Right renal cortex interstitium (tissue), 3 donors: ENCODE measurements around the gene CENPO. TPM values are rescaled to one million over a fixed set of nuclear protein-coding genes. Genes with fewer than 3 reads are reported as not detected.
"Not testable (repeated sequence)": the region's sequence is repeated elsewhere in the genome, so short reads cannot be mapped to it uniquely, and the experiment has no call there.

Source experiments
- DNase-seq, 3 donors: peaks; one replicate each; pipeline ENCODE4 v3.0.0-alpha.2; 2013; ENCODE audit warnings: low read depth in 3 of 3, low spot score in 2 of 3
- polyA plus RNA-seq, 3 donors: library from polyadenylated mRNA; unstranded; fragments of 120-200 nt; gene quantifications; one replicate each; pipeline ENCODE4 v1.2.1, GENCODE V29; 2013; ENCODE audit not compliant: insufficient read length in 3 of 3

CENPO gene
- polyA plus RNA-seq, 3 donors: 19.9 to 21.6 (median 20.7) TPM

DNA sequence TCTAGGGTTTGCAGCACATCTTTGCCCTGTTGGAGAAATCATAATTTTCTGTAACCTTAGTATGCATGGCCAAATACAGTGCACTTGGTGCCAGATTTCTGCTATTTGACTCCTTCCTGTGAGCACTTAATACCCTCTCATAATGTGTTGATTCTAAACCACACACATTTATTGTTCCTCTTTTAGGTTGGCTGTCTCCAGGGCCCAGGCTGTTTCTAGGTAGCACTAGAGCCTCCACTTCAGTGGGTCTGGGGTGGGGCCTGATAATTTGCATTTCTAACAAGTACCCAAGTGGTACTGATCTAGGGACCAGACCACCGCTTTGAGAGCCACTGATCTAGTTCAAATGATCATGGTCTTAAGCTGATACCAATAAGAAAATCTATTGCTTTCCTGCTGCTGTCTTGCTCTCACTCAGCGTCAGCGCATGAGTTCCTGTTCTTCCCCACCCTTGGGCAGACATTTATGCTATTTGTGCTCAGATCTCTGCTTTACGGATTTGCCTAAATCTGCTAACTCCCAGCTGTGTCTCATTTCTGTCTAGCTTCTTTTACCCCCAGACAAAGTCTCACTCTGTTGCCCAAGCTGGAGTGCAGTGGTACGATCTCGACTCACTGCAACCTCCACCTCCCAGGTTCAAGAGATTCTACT lies 7.4 kb upstream of the CENPO start:
- DNase-seq: no peak

DNA sequence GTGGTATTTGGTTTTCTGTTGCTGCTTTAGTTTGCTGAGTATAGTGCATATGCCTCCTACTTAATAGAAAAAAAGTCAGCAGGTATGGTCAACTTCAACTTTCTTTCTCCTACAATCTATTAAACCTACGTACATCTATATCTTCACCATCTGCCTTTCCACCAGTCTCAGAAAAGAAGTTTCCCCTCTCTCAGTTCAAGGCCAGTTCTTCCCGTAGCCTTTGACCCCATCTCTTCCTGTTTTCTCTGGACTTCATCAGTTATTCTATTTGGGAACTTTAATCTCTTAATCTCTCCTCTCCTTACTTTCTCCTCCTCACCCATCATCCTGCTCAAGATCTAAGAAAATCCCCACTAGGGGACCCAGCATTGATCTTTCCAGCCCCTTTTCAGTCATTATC lies 5.7 kb upstream of the CENPO start:
- DNase-seq: no peak

DNA sequence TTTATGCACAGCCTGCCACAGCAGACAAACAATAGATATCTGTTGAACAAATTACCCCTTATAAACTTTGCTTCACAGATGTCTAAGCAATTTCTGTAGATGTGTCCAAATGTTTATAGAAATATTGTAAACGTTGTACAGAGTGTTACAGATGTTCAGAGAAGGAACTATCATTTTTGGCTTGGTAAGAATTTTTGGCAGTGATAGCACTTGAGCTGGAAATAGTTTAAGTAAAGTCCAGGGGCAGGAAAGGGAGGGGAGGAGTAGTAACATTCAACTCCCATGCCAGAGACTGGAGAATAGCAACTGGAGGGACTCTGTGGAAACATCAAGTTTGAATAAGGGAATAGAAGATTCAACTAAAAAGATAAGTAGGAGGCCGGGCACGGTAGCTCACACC lies 4.4 kb upstream of the CENPO start:
- no peak for DNase-seq

GRCh38 chr2:24791452-24791851 lies 1.8 kb upstream of the CENPO start:
- no peak for DNase-seq

GRCh38 chr2:24792542-24792873 lies 717 bp upstream of the CENPO start:
- DNase-seq: no peak

GRCh38 chr2:24793761-24794435 lies 673 bp downstream of the CENPO start:
- DNase-seq: no peak

DNA sequence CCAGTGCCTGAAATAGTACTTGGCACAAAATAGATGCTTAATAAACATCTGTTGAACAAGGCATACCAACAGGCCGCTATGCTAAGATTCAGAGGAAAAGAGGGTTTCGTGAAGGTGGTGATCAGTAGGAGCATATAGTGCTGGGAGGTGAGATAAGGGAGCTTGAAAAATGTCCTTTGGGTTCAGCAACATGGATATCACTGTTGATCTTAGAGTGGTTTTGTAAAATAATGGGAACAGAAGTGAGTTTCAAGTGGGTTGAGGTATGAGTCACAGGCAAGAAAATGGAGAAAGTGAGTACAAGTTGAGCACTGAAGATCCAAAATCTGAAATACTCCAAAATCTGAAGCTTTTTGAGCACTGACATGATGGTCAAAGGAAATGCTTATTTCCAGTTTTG lies 4.4 kb downstream of the CENPO start:
- no peak for DNase-seq

DNA sequence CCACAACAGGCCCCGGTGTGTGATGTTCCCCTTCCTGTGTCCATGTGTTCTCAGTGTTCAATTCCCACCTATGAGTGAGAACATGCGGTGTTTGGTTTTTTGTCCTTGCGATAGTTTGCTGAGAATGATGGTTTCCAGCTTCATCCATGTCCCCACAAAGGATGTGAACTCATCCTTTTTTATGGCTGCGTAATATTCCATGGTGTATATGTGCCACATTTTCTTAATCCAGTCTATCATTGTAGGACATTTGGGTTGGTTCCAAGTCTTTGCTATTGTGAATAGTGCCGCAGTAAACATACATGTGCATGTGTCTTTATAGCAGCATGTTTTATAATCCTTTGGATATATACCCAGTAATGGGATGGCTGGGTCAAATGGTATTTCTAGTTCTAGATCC lies 7.3 kb downstream of the CENPO start:
- not testable (repeated sequence) for DNase-seq

GRCh38 chr2:24805811-24806660 lies 12.8 kb downstream of the CENPO start:
- DNase-seq: not testable (repeated sequence)

- no peak for DNase-seq
Observed at GRCh38 chr2:24806661-24807036, 13.4 kb downstream of the CENPO start.

GRCh38 chr2:24809316-24810007 lies 16.2 kb downstream of the CENPO start:
- no peak for DNase-seq

GRCh38 chr2:24813691-24814137 lies 20.5 kb downstream of the CENPO start:
- DNase-seq: no peak

DNA sequence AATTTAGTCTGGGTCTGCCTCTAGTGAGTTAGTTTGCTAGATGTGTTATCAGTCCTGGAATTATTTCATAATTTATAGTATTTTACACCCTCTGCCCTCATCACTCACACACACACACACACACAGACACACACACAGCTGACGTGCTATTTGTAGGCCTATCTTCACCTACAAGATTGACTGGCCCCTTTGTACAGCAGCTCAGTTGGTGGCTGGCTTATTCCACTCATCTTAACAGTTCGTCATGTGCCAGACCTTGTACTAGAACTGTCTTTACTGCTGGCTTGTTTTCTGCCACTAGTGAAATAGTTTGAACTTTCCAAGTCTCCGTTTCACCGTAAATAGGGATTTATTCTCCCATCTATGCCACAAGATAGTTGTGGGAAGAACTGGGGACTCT lies 21.3 kb downstream of the CENPO start:
- DNase-seq: no peak

GRCh38 chr2:24815171-24815570 lies 21.9 kb downstream of the CENPO start:
- DNase-seq: no peak

GRCh38 chr2:24816404-24816803 lies 23.2 kb downstream of the CENPO start:
- no peak for DNase-seq

DNA sequence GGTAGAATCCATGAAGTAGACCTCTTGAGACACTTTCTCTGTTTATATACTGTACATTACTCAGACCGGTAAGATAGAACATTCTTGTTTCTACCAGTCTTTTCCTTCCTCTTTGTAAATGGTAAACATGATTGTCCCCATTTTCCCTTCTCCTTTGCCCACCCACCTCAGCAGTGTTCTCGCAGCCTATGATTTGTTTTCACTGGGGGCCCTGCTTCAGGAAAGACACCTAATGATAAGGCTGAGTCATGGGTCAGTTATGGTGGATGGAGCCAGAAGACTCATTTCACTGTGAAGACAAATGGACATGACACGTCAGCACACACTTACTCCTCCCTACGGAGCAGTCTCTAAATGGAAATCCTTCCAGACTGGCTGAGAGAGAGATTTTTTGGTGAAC lies 23.7 kb downstream of the CENPO start:
- DNase-seq: no peak

- no peak for DNase-seq
Observed at GRCh38 chr2:24818721-24819167, 25.5 kb downstream of the CENPO start.

DNA sequence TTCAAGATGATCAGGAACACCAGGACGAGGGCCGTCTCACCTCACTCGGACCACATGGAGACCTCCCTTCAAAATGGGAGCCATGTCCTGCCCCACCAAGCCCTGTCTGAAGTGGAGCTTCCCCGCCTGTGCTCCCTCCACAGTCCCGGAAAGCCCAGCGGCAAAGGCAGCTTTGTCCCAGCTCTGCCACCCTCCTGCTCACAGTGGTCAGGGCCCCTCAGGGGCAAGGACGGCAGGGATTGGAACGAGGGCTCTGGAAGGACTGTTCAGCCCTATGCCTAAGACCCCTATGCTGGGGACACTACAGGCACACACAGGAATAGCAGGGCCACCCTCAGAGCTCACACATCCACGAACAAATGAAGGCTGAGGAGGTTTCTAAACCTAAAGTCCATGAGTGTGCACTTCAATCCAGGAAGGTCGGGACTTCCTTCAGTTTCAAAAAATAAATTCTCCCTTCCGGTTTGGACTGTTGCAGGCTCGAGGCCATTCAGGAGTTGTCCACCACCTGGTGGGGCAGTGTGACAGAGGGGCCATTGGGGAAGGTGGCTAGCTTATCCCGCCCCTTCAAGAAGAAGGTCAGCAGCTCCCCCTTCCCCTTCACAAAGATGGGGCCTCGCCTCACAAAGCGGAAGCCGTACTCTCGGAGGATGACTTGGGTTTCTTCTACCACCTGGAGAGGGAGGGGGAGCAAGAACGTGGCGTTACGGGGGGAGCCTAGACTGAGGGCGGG lies 26.4 kb downstream of the CENPO start:
- no peak for DNase-seq

GRCh38 chr2:24820175-24820513 lies 26.9 kb downstream of the CENPO start:
- DNase-seq: no peak

DNA sequence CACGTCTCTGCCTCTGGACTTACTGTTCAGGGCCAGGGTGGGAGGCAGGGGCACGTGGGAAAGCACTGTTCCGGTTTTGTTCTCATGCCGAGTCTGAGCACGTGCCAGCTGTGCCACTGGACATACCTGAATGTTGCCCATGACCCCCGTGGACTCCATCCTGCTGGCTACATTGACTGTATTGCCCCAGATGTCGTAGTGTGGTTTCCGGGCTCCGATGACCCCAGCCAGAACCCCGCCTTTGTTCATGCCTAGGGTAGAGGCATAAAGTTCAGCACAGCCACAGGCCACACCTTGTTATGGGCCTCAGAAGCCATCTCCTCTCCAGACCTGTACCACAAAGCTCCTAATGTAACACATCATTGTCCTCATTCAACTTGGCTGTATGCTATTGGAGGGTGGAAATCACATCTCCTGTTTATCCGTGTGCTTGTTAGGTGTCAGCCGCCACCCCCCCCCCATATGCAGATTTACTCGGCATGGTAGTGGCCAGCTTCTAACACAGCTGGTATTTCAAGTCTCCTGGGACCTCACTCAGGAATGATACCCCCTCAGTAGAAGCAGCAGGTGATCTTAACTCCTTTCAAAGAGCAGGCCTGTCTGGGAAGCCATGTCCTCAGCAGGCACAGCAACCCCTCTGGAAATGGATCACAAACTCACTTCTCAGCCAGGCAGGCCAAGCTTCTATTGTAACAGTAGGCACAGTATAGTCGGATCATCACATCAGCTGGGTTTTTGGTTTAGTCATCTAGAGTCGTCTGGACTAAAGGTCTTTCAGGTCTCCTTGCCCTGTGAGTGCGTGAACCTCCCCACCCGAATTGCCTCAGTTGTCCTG lies 27.6 kb downstream of the CENPO start:
- DNase-seq: no peak
